GM12864 (cell line): ENCODE data around the gene SLC22A16.
"Not testable (repeated sequence)": the region's sequence is repeated elsewhere in the genome, so short reads cannot be mapped to it uniquely, and the experiment has no call there.

Experiments used
- DNase-seq: peaks from one replicate; pipeline ENCODE4 v3.0.0-alpha.2; 2011; ENCODE audit warnings: low read depth
- H3K4me3 ChIP-seq: 2 replicates; pipeline ENCODE4 v1.5.1; 2011; ENCODE audit warnings: mild to moderate bottlenecking, low read depth, low read length, control low read depth
- TF ChIP-seq, protein P1 (sequence below): IDR thresholded peaks from 2 replicates; pipeline ENCODE4 v1.5.1; 2011; ENCODE audit warnings: low read depth, mild to moderate bottlenecking, moderate library complexity, low read length, control low read depth, inconsistent platforms; ENCODE audit errors: missing control alignments

The SLC22A16 gene

DNA sequence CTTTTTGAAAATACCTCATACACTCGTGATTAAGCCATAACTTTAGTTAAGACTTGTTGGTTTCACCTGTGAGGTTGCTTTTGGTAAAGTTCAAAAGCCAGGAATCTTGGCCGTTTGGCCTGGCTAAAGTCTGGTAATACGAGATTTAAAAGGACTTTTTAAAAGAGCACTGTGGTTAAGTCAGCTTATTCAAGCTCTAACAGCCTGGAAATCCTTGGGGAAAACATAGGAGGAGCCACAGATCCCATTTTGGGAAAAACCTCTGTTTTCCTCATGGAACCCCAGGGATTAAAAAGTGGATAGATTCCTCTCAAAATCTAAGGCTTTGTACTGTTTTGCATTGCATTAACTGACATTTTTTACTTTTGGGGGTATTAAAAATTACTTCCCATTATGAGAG, 13.7 kb upstream of the SLC22A16 start:
- TF ChIP-seq, protein P1, sequence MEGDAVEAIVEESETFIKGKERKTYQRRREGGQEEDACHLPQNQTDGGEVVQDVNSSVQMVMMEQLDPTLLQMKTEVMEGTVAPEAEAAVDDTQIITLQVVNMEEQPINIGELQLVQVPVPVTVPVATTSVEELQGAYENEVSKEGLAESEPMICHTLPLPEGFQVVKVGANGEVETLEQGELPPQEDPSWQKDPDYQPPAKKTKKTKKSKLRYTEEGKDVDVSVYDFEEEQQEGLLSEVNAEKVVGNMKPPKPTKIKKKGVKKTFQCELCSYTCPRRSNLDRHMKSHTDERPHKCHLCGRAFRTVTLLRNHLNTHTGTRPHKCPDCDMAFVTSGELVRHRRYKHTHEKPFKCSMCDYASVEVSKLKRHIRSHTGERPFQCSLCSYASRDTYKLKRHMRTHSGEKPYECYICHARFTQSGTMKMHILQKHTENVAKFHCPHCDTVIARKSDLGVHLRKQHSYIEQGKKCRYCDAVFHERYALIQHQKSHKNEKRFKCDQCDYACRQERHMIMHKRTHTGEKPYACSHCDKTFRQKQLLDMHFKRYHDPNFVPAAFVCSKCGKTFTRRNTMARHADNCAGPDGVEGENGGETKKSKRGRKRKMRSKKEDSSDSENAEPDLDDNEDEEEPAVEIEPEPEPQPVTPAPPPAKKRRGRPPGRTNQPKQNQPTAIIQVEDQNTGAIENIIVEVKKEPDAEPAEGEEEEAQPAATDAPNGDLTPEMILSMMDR, result no peak
- DNase-seq, result no peak
- no peak overlapping the region for H3K4me3 ChIP-seq

DNA sequence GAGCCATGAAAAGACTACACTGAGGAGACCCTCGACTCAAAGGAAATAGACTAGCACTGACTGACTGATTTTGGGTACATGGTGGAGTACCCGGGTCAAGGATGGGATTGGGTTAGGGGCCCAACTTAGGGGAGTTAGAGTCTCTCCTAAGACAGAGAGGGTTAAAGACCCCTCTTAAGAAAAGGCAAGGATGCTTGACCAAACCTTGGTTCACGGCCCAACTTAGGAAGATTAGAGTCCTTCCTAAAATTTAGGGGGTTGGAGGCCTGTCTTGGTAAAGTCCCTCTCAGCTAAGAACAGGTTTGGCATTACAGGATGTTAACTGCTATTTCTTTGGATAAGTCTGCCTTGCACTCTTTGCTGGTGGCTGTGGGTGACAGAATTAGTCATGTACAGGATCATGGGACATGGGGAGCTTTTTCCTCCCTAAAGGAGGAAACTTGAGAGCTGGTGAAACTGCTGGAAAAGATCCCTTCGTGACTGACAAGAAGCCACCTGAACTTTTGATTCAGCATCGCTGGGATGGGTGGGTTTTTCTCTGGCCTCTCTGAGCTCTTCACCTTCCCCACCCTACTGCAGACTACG, 12.3 kb upstream of the SLC22A16 start:
- TF ChIP-seq, protein P1, result no peak
- H3K4me3 ChIP-seq, result no peak overlapping the region
- DNase-seq, result no peak

DNA sequence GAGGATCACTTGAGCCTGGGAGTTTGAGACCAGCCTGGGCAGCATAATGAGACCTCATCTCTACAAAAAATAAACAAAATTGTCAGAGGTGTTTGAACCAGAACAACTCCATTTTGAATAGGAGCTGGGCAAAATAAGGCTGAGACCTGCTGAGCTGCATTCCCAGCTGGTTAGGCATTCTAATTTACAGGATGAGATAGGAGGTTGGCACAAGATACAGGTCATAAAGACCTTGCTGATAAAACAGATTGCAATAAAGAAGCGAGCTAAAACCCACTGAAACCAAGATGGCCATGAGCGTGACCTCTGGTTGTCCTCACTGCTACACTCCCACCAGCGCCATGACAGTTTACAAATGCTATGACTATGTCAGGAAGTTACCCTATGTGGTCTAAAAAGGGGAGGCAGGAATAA, 11.6 kb upstream of the SLC22A16 start:
- H3K4me3 ChIP-seq, DNase-seq: not testable (repeated sequence)

DNA sequence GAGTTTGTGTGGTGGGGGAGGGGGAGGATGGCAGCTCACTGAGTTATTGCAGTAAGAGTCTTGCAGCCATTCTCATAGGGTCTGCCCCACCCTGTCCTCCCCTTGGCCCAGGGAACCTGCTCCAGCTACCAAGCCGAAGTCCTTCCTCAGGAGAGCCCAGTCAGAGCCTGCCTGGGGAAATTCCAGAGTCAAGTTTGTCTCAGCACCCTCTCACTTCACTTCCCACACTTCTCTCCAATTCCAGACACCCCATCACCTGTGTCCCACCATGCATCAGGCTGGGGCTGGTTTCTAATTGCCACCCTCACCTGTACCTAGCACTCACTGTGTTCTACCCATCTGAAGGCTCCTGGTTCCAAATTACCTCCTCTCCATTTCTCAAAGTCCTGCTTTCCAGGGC, 10.3 kb upstream of the SLC22A16 start:
- no peak for DNase-seq
- TF ChIP-seq, protein P1, result no peak
- no peak overlapping the region for H3K4me3 ChIP-seq

DNA sequence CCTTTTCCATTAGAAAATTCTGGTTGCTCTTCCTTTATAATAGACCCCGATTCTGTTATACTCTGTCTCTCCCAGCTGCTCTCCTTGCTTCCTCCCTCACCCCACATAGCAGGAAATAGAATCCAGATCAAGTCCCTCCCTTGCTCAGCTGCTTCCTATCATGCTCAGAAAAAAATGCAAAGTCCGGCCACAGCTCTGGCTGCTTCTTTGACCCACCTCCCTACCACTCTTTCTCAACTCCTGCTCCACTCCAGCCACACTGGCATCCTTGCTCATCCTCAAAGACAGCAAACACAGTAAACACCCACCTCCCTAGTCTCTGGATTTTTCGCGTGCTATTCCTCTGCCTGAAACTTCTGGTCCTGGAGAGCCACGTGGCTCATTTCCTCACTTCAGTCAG, 9.1 kb upstream of the SLC22A16 start:
- no peak for DNase-seq

DNA sequence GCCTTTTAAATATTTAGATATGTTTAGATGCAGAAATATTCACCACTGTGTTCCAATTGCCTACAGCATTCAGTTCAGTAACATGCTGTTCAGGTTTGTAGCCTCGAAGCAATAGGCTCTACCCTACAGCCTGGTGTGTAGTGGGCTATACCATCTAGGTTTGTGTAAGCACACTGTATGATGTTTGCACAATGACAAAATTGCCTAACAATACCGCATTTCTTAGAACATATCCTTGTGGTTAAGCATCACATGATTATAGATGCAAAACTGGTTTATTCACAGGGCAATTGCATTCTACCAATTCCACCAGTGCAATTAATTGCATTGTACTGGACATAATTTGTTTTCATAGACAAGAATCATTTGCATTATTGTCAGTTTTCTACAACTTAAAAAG, 7.9 kb upstream of the SLC22A16 start:
- no peak overlapping the region for H3K4me3 ChIP-seq
- TF ChIP-seq, protein P1, result no peak
- no peak for DNase-seq

More for the DNA sequence above, 9.1 kb upstream of the SLC22A16 start:
- H3K4me3 ChIP-seq, result no peak overlapping the region
- TF ChIP-seq, protein P1, result no peak

DNA sequence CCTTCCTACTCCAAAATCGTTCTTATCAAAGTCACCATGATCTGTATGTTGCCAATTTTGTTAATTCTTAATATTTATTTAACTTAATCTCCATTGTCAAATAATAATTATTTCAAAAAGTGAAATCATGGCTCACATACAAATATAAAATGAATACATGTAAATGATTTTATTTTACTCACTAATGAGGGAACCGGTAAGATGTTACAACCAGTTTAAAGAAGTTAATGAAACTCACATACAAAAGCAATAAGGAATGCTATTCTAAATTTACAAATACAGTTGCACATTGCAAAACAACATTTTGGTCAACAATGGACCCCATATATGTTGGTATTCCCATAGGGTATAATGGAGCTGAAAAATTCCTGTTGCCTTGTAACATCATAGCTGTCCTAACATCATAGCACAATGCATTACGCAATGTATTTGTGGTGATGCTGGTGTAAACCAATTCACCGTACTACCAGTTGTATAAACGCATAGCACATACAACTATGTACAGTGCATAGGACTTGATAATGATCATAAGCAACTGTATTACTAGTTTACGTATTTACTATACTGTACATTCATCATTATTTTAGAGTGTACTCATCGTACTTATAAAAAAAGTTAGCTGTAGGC, 6.5 kb upstream of the SLC22A16 start:
- no peak overlapping the region for H3K4me3 ChIP-seq
- DNase-seq, result no peak
- TF ChIP-seq, protein P1, result no peak
